Ramos (cell line): ENCODE data around the gene SFTPA1.
"Not testable (repeated sequence)": the region's sequence is repeated elsewhere in the genome, so short reads cannot be mapped to it uniquely, and the experiment has no call there.

Experiments
- in situ Hi-C: fragments of 300-500 bp; cut with MboI; formaldehyde crosslinking; loops from one replicate; pipeline ENCODE4 v1.14.3; 2022; ENCODE audit warnings: low sequenced_read_pairs; ENCODE audit not compliant: unreplicated experiment

The SFTPA1 gene

DNA sequence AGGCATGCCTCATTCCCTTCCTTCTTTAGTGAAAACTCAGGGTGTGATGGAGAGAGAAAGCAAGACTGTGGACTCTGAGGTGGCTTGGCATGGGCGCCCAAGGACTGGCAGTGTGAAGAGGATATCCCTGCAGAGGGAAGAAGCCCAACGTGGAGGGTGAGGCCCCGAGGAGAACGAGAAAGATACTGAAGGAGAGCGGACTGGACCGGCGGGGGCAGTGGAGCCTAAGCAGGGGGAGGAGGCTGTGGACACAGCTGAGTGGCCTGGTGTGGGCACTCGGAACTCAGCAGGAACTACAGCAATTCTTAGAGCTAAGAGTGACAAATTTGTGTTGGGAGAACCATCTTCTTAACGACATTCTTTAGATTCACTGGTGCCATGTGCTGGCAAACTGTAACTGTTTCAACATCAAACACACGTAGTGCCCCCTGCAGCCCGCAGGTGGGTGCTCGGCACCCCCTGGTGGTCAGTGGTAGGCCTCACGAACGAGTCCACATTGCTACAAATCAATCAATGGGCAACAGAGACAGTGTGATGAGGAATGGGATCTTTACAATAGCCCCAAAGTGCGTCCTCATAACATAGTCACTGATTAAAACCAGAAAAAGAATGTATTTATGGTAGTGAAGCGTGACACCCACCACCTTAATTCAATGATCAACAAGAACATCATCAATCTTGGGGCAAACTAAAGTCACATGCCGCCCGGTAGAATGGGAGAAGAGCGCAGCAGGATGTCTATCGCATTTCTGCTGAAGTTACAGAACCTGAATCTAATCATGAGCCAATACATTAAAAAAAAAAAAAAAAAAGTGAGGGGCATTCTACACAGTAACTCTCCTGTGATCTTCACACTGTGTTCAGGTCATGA, 2.0 kb upstream of the SFTPA1 start:
- in situ Hi-C loops, result loop anchor here (5.0 kb wide), 1 partner anchor 46 kb away; the partner anchor contains the start of gene SFTPA2

DNA sequence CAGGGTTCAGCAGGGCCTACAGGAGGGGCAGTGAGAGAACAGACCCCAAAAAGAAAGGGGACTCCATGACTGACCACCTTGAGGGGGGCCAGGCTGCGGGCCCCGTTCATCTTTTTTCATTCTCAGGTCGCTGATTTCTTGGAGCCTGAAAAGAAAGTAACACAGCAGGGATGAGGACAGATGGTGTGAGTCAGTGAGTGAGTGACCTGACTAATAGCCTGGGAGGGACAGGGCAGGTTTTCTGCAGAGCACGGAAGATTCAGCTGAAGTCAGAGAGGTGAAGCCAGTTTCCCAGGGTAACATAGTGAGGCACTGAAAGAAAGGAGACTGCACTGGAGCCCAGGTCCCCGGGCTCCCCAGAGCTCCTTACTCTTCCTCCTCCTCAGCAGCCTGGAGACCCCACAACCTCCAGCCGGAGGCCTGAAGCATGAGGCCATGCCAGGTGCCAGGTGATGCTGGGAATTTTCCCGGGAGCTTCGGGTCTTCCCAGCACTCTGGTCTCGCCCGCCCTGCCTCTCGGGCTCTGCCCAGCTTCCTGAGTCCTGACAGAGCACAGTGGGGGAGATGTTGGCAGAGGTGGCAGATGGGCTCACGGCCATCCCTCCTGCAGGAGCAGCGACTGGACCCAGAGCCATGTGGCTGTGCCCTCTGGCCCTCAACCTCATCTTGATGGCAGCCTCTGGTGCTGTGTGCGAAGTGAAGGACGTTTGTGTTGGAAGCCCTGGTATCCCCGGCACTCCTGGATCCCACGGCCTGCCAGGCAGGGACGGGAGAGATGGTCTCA, 646 bp downstream of the SFTPA1 start:
- in situ Hi-C loops, result not testable (repeated sequence)

DNA sequence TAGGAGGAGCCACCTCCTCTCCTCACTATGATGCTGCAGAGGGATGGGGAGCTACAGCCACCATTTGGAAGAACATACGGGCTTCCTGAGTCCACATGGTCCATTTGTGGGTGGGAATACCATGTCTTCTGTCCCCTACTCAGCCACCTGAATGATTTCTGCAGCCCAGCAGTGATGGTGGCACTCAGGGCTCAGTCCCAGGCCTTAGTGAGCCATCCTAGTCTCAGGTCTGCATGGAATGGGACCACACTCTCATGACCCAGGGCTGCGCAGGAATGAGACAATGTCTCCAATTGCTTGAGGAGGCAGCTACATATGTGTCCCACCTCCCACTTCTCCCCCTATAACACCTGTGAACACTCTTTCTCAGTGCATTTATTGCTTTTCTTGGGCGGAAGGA, 4.8 kb downstream of the SFTPA1 start:
- in situ Hi-C loops, result no loop called here

DNA sequence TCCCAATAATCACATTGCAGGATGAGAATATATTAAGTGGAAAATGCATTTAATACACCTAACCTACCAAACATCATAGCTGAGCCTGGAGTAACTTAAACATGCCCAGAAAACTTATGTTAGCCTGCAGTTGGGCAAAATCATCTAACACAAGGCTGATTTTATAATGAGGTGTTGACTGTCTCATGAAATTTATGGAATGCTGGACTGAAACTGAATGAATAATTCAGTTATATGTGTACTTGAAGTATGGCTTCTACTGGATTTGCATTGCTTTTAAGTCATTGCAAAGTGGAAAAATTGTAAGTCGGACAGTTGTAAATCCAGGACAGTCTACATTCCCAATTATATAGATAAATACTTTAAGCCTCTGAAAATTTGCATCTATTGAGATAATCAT, 5.4 kb downstream of the SFTPA1 start:
- in situ Hi-C loops, result no loop called here

DNA sequence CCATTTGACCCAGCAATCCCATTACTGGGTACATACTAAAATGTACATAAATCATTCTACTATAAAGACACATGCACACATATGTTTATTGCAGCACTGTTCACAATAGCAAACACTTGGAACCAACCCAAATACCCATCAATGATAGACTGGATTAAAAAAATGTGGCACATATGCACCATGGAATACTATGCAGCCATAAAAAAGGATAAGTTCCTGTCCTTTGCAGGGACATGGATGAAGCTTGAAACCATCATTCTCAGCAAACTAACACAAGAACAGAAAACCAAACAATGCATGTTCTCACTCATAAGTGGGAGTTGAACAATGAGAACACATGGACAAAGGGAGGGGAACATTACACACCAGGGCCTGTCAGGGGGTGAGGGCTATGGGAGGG, 12.9 kb downstream of the SFTPA1 start:
- in situ Hi-C loops, result not testable (repeated sequence)

DNA sequence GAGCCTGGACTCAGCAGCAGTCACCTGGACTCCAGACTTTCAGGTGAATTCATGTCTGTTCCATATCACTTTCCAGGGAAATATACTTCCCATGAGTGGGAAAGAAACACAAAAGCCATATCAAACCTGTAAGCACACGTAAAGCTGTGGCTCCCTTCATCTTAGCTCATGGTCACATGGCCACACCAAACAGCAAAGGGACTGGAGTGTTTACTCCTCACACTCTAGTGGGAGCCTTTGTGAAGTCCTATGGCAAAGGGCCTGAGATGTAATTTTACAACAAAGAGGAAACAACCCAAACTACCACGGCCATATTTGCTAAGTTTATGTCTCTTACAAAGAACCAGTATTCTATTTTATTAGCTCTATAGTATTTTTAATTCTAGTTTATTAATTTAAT, 16.3 kb downstream of the SFTPA1 start:
- in situ Hi-C loops, result no loop called here

DNA sequence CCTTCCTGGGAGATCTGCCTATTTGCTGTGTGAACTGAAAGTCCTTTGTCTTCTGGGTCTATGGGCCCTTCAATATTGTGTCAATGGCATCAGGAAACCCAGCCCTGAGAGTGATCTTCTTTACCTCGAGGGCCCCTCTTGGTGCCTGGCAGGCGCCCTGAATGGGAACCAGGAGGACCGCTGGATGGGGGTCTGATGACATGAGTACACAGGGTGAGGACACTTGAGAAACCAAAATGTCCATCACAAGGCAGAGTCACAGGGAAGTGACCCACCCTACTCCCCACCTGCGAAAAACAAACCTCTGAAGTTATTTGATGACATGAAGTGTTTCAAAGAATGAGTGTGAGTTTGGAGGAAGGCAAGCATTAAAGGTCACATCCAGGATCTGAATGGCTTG, 17.3 kb downstream of the SFTPA1 start:
- in situ Hi-C loops, result no loop called here

DNA sequence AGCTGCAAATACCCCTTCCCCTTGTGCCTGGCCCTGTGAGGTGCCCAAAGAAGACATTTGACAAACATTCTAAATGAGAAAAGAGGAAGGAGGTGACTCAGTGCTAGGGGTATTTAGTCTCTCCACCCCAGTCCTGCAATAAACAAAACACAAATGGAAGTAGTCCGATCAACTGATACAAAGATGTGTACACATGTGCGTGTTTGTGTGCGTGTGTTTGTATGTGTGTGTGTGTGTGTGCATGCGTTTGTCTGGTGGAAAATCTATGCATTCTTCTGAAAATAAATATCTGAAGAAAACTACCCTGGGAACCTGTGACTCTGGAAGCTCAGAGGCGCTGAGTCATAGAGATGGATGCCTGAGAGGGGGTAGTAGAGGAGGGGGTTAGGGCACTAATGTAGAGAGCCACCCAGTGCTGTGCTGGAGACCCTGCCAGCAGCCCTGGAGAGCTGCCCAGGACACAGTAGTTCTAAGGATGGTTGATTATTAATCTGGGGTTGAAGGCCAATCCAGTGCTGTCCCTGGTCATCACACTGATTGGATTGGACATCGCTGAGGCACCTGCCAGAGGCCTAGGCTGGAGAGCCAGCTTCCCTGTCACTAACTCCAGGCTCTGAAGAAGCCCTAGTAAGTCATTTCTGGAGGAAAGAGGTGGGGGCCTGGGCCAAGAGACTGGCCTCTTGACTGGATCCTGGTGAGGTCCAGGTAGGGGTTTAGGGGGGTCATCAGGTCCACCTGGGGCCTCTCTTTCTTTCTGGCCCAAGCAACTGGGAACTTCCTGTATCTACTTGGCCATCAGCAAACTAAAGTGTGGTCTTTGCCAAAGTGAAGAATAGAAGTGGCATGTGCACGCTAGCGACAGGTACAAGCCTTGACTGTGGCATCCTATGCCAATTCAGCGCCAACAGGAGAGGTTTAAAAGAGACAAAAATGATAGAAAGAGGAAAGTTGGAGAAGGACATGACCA, 18.5 kb downstream of the SFTPA1 start:
- in situ Hi-C loops, result no loop called here

DNA sequence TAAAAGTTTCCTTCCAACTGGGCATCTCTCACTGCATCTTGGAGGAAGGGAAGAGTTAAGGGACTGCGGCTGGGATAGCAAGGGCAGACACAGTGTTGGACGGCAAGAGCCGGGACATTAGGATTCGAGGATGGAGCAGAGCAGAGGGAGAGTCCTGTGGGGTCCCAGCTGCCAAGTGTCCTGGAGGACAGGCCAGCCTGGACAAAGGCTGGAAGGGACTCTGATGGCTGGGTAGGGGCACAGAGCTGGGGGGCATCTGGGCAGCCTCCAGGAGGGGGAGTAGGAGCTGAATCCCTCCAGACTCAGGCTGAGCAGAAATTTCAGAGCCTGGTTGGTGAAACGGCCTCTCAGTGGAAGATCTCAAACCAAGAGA, 19.2 kb downstream of the SFTPA1 start:
- in situ Hi-C loops, result no loop called here

DNA sequence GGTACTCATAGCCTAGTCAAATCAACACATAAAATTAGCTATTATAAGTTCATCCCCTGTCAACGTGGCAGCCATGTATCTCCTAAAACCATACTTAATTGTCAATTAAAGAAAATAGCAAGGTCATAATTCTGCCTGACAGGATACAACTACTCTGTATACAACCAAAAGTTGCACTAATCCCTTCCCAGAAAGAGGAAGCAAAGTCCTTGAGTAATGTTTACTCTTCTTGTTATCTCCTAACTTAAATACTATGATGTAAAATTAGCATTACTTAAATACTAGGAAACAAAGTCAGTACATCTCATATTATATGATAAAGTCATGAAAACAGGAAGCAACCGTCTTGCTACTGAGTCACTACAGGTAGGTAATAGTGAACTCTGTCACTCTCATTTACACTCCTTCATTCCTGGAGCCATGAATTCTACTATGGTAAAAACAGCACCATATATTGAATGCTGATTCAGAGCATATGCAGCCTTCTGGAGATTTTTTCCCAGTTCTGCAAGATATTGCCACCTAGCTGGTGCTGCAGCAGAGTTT, 26.0 kb downstream of the SFTPA1 start:
- in situ Hi-C loops, result not testable (repeated sequence)

DNA sequence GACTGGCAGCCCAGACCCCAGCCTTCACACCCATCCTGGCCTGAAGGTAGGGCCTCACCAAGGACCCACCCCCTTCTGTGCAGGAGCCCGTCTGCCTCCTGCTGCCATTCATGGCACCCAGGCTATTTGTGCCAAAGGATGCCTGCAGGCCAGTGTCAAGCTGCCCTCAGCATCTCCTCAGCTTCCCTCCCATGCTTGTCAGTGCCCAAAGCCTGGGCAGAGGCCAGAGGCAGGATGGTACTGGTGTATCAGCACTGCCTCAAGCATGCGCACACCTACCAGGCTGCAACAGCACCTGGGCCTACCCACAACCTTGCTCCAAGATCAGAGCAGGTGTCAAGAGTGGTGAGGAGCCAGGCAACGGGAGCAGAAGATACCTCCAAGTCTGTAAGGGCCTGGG, 27.6 kb downstream of the SFTPA1 start:
- in situ Hi-C loops, result no loop called here

DNA sequence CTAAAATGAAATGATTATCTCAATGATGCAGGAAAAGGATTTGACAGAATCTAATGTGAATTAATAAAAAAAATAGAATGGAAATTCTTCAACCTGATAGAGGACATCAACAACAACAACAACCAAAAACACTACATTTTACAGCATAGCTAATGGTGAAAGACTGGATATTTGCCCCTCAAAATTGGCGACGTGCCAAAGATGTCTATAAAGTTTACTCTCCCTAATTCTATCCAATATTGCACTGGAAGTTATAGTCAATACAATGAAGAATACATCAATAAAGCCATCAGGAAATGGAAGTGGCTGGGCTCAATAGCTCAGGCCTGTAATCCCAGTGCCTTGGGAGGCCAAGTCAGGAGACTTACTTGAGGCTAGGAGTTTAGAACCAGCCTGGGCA, 42.0 kb downstream of the SFTPA1 start:
- in situ Hi-C loops, result not testable (repeated sequence)

DNA sequence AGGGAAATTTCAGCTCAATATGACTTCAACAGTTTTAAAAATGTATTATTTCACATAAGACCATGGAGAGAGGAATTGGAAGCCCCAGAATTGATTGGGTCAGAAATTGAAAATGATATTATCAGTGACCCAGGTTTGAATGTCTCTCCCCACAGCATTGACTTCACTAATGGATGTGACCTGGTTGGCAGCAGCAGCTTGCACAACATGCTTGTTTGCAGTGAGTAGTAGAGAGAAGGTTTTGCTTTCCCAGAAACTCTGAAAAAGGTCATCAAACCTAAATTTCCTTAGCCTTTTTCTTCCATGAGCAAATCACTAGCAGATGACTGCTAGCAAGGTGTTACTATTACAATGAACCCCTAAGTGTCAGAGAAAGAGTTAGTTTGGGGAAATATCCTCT, 52.5 kb downstream of the SFTPA1 start:
- in situ Hi-C loops, result not testable (repeated sequence)

DNA sequence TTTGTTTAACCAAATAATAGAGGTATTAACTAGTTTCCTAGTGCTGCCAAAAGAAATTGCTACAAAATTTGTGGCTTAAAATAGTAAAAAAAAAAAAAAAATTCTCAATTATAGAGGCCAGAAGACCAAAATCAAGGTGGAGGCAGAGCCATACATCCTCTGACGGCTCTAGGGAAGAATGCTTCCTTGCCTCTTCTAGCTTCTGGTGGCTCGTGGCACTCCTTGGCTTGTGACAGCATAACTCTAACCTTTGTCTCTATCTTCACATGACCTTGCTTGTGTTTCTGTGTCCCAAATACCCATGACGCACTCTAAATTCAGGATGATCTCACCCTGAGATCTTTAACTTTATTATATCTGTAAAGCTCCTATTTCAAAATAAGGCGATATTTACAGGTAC, 53.9 kb downstream of the SFTPA1 start:
- in situ Hi-C loops, result not testable (repeated sequence)
